HG03575 (cell line): ENCODE data around the gene ABLIM1.

Experiments
- ATAC-seq: cut with Tn5 transposase; IDR thresholded peaks from one replicate; pipeline ENCODE4 v1.9.1; 2021; ENCODE audit not compliant: unreplicated experiment, insufficient number of reproducible peaks, low FRiP score; ENCODE audit errors: extremely low read depth

ABLIM1 gene

DNA sequence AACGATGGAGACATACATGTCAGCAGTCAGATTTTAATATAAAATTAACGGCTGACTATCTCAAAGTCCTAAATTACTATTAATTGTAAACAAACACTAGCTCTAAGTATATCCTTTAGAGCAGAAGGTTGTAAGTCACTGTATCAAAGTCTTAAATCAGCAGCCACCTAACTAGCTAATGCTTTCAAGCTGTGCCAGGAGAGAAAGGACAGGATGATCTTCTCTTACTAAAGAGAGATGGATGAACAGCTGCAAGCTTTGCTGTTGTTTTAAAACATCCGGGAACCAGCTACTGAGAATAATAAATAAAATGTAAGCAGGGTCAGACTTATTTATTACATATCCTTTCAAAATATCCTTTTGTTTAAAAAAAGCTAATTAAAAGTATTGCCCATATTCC, 24.0 kb upstream of the ABLIM1 start:
- ATAC-seq, result no peak

DNA sequence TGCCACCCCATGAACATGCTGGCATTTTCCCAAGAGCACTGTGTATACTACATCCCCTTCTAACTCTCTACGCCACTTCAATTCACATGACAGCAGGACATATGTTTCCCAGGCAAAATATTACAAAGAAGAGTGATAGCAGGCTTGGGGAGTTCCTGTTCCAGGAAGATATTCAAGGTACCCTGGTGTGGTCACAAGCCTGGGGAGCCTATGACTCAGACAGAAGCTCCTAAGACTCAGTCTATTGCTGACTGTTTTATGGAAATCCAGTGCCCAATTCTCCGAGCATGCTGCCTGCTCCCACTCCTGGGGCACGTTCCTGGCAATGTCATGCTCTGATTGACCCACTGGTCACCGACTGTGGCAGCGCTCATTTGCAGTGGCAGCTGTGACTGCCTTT, 23.5 kb upstream of the ABLIM1 start:
- ATAC-seq, result no peak

DNA sequence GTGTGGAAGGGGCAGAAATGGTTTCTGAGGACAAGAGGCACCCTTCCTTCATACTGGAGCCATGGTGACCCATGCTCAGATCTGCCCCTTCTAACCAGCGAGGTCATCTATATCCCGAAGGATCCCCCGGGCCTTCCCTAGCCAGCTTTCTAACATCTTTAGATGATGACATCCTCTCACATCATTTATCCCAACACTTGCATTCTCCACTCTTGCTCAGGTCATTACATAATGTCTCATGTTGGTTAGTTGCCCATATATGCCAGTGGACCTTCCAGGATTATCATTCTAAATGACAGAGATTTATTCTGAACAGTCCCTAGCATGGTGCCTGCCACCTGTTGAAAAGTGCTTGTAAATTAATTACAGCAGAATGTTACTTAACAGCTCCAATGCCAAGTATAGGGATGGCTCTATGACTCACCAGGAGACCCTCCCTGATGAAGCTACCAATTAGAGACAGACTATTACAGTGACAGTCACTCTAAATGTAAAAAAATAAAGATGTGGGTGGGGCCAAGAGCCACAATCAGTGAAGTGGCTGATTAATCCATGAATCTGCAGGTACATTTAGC, 22.6 kb upstream of the ABLIM1 start:
- no peak for ATAC-seq

DNA sequence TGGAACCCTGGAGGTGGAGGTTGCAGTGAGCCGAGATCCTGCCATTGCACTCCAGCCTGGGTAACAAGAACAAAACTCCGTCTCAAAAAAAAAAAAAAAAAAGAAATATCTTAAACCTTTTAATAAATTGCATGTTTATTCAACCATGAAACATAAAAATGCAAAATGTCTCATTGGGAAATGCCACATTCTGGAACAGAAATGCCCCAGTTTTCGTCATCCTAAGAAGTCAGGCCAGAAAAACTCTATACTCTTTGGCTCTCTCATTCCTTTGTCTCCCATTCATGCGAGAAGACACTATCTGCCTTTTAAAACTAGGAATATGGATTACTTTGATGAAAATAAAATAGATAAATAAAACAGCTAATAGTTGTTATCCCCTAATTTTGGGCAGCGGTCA, 21.5 kb upstream of the ABLIM1 start:
- no peak for ATAC-seq

DNA sequence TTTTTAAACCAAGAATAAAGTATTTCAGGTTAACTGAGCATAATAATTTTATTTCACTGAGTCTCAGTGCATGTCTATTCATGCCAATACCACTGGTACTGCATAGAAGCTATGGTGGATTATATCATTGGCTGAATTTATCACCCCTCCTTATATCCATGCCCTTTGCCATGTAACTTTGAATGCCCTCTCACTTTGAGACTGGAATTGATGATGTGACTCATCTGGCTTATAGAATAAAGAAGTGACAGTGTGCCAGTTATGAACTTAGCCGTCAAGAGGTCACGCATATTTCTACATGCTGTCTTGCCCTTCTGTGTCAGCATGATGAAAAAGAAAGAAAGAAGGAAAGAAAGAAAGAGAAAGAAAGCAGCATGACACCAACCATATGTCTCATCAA, 20.7 kb upstream of the ABLIM1 start:
- no peak for ATAC-seq

DNA sequence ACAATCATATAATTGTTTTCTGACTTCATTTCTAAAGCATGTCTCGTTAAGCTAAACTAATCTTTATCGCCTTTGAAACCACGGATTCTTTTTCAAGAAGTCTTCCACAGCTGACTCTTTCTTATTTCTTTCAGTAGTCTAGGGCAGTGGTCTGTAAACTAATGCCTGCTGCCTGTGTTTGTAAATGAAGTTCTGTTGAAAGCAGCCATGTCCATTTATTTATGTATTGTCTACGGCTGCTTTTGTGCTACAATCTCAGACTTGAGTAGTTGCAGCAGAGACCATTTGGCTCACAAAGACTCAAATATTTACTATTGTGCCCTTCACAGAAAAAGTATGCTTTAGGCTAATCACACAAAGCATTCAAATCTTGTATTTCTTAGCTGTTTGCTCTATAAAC, 20.3 kb upstream of the ABLIM1 start:
- no peak for ATAC-seq

DNA sequence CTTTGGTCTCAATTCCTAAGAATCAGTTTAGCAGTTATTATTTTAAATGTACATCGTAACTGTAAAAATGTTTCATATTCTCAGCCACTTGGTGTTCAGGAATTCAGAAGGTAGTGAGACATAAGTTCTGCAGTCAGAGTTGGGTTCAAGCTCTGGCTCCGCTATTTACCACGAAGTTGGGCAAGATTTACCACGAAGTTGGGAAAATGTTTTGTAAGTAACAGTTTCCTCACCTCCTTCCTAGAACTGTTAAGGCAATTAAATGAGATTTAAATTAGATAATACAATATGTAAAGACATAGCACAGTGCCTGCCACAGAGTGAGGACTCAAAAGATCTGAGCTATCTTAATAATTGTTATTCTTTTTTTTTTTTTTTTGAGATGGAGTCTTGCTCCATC, 16.3 kb upstream of the ABLIM1 start:
- ATAC-seq, result no peak

DNA sequence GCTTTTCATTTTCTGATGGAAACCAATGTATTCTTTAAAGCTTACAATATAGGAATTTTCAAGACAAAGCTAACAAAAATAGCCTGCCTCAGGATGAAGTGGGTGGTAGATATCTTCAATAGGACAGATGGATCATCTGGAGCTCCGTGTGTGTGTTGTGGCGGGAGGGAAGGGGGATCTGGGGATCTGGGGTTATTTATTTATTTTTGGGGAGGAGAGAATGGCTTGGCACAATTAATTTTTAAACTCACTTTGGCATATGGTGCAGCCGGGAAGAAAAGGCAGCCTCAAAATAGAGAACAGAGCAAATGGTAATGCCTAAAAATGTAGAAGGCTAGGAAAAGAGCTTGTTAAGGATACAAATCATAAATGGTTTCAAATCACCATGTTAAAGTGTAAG, 11.6 kb upstream of the ABLIM1 start:
- ATAC-seq, result no peak

DNA sequence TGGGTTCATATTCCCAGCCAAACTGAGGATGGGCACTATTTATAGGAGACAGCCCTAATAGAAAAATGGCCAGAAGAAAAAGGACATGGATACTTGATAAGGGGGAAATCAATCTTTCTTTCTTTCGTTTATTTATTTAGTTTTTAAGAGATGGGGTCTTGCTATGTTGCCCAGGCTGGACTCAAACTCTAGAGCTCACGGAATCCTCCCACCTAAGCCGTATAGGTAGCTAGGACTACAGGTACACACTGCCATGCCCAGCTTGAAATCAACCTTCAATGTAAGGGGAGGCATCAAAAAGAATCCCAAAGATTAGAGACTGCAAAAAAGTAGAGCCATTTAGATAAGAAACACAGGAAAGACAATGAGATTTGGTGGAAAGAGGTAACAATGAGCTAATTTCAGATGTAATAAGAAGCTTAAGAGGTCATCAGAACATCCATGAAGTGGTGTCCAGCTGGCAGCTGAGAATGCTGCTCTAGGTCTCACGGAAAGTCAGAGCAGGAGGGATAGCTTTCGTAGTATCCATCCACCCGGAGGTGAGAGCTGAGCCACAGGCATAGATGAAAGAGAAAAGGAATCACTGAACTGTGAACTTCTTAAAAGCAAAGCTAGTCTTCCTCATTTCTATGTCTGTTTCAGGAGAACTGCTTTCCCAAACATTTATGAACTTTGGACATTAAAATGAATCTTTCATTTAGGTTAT, 10.5 kb upstream of the ABLIM1 start:
- no peak for ATAC-seq

DNA sequence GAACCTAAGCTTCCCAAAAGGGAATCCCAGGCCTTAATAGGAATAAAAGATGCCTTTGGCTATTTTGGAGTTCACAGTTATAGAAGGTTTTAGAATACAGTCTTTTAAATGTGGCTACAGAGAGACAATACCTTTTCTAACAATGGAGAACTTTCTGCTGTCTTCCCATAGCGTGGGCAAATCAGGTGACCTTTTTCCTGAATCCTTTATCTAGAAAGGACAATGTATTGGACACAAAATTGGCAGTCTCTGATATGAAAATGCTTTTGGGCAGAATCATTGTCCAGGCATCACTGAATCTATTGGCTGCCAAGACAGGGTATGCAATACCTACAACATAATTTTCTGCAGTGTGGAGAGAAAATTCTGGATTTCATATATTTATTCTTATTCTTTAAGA, 7.8 kb upstream of the ABLIM1 start:
- ATAC-seq, result no peak

DNA sequence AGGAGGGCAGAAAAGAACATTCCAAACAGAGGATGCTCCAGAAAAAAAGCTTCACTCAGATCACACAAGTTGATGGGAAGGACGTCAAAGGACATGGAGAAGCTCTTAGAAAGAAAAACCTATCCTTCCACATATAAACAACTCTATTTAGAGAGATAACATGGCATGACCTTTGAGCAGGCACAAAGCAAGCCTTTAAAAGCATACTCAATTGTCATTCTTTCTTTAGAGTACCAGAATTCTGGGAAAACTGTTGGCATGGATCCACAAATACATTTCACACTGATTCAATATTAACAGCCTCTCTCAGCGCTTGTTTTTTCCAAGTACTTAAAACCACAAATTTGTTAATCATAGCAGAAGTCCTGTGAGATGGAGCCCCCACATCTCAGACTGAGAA, 7.3 kb upstream of the ABLIM1 start:
- ATAC-seq, result no peak

DNA sequence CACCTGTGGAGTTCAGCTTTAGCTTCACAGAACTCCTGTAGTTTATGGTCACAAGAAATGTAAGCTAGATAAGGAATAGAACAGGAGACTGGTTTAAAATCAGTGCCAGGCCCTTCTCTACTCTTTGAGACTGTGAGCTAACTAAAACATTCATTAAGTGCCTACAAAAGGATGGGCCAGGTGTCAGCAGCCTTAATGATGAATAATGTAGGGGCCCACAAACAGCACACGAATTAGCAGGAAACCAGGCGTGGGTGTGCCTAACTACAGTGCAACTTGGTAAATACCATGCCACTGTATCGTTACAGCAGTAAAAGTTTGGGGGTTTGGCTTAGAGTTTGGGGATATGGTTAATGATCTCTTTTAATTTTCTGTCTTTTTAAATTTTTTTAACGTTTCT, 6.1 kb upstream of the ABLIM1 start:
- no peak for ATAC-seq

DNA sequence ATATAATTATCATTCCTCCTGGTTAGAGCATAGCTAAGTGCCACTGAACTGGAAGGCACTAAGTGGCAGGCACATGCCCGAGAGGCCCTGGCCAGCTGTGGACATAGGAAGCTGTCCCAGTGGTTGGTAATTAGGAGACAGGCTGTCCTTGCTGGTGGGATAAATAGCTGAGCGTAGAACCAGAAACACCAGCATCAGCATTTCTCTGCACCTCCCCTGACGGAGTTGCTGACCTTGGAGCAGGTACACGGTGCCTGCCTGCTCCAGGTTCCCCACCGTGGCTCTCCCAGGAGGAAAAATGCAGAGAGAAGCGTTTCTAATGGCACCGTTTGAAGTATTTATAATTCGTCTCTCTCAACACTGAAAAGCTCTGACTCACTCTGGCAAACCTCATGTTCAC, 5.6 kb upstream of the ABLIM1 start:
- no peak for ATAC-seq

DNA sequence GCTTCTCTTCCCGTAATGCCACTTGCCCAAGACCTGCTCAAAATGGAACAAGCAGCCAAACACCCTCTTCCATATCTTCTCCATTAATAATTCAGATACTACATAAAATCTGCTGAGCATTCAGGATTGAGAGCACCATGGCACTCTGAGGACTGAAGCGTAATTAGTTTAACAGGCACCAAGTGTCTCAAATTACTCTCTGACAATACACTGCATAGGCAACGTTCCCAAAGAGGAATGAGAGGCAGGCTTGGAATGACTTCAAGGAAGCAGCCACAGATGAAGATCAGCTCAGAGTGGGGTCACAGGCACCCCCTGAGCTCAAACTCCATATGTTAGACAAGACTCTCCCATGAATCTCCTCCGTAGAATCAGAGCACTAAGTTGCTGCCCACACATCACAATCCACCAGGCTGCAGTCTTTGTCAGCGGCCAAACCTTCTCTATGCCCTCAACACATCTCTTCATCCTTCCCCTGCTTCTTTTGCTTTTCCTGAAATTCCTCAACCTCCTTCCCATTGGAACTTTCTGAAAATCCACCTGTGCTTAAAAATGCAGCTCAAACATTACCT, 4.7 kb upstream of the ABLIM1 start:
- ATAC-seq, result no peak

DNA sequence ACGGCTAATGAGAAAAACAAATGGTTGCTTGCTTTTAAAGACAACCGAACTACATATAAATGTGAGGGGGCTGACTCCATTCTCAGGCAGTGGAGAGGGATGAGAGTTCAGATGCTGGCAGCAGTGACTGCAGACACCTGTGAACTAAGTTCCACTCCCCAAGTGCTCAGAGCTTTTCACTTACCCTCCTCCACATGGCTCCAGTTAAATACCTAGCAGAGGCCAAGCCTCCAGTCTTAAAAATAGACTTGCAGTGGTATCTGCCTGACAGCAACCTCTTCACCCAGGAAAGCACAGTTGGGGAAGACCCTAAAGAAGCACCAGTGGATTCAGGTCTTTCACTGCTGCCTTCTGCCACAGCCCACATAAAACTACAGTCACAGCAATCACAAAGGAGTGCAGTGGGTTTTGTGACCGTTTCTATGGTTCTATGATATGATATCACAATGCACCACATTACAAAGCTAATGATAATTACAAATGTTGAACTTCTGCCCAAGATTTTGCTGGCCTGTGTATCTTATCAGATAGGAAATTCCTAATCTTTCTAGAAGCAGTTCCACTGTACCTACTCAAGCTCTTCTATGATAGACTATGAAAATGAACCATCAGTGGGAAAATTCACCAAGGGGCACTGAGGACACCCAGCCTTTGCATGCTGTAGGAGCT, 3.3 kb upstream of the ABLIM1 start:
- ATAC-seq, result no peak

DNA sequence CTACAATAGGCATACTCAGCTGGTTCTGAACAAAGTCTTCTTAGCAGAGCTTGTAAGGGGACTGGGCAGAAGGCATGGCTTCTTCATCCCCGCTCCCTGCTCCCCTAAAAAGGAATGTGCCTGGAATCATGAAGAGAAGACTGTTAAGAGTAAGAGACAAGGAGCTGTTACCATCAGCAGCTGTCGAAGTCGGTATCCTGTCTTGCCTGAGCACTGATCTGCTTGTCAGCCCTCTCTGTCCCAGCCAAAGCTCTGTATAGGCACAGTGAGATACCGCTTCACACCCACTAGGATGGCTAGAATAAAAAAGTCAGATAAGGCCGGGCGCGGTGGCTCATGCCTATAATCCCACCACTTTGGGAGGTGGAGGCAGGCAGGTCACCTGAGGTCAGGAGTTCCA, 2.4 kb downstream of the ABLIM1 start:
- no peak for ATAC-seq

DNA sequence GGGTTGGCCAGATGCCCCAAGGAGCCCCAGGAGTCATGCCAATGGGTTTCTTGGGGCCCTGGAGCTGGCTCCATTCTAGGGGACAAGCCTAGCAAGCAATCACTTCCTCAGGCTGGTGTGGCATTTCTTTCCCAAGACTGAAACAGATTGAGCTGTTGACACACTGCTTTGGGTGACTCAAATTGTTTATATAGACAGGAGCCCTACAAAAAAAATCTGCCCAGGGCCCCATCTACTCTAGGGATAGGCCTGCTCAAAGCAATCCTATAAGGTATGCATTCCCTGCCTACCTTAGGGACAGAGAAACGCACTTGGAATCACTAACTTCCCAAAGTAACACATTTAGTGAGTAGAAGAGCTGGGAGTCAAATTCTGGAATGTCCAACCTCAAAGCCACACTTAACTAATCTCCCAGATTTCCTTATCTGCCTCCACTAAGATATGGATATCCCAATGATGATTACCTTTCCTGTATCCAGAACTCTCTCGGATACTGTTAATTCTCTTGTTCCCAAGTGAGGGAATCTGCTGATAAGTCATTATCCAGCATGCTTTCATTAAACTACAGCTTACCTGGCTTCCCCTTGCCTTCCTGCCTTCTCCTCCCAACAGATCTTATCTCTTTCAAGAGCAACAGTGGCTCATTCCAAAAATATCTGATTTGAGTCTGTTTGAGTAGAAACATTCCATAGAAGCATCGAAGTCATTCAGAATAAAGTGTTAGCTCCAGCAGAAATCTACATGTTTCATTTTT, 3.1 kb downstream of the ABLIM1 start:
- no peak for ATAC-seq

DNA sequence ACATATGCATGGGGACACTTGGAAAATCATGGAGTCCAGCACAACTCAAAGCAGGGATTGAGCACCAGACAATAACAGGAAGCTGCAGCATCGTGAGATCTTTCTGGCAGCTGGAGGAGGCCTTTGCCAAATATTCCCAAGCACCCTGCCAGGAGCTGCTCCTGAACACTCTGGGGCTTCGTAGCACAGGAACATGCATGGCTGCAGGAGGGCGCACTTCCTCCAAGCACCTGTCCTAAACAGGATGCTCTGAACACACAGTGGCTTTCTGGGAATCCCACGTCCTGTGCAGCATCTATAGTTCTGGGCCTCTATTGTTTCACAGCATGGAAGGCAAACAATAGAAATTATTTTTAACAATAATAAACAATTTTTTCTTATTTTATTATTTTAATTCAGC, 4.1 kb downstream of the ABLIM1 start:
- no peak for ATAC-seq

DNA sequence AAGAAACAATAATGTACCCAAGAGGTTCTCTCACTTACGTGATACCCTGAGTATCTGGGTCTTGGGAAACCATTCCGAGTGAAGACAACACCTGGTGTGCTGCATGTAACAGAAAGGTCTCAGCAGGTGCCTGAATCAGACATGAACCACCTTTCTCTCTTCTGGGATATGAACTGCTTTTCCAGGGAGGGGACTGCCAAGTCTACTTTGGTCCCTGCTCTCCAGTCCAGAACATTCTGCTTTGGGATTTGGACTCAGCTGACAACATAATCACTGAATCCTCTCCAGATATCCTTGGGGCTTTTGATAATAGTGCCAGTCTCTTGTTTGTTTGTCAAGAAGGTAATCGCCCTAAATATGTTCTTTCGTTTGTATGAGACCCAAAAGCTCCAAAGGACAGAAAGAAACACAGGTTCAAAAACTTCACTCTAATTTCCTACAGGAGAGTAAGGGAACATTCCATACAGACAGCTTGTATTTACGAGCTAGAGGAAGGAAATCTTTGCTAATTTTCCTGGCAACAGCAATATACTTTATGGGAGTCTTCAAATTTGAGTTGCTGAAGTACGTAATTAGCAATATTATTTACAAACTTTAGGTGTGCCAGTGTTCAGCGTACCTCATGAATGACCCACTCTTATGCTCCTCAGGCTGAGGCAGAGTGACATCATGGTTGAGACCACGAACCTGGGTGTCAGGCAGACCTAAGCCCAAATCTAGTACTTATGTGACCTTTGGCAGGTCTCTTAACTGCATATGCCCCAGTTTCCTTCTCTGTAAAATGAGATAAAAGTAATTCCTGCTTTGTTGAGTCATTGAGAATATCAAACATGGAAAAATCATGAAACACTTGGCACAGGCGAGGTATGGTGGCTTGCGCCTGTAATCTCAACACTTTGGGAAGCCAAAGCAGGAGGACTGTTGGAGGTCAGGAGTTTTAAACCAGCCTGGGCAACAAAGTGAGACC, 5.4 kb downstream of the ABLIM1 start:
- ATAC-seq, result no peak
